Astrocyte (in vitro differentiated cells and primary cell): Measurements from ENCODE around the gene TBXAS1.

ENCODE experiments used
- EZH2 ChIP-seq: IDR thresholded peaks from 2 replicates; pipeline ENCODE4 v1.6.1; 2012; ENCODE audit warnings: mild to moderate bottlenecking, low read length, inconsistent platforms; ENCODE audit not compliant: insufficient read depth
- TF ChIP-seq, protein P1 (sequence below): IDR thresholded peaks from 2 replicates; pipeline ENCODE4 v1.5.1; 2011; ENCODE audit warnings: low read depth, mild to moderate bottlenecking, inconsistent platforms, low read length, moderate library complexity; ENCODE audit not compliant: insufficient read depth

DNA sequence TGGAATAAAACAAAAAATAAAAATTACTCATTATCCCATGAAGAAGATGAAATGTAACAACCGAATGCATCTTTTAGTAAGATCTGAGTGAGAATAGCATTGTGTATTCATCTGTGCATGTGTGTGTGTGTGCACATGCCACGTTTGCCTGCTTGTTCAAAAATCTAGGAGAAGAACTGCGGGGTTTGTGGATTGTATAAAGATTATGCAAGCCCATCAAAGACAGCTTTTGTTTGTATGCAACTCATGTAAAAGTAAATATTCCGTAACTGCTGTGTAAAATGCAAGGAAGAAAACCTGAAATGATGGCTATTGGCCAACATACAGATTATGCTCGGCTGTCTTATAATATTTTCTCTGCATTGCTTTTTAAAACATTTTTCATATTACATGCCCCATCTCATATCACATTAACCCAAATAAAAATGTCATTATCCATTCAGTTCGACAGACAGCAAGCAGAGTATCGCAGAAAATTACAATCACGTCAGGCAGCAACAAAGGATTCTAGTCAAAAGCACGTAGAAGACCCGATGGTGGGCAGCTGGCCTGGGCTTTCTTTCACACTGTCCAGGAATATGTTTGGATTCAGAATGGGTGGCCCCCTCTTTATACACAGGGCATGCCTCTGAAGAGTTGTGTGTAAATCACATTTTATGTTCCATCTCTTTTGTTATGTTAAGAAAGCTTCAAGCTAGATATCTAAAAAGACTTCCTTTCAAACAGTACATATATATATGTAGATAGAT is 119.7 kb downstream of the TBXAS1 start:
- TF ChIP-seq, protein P1, sequence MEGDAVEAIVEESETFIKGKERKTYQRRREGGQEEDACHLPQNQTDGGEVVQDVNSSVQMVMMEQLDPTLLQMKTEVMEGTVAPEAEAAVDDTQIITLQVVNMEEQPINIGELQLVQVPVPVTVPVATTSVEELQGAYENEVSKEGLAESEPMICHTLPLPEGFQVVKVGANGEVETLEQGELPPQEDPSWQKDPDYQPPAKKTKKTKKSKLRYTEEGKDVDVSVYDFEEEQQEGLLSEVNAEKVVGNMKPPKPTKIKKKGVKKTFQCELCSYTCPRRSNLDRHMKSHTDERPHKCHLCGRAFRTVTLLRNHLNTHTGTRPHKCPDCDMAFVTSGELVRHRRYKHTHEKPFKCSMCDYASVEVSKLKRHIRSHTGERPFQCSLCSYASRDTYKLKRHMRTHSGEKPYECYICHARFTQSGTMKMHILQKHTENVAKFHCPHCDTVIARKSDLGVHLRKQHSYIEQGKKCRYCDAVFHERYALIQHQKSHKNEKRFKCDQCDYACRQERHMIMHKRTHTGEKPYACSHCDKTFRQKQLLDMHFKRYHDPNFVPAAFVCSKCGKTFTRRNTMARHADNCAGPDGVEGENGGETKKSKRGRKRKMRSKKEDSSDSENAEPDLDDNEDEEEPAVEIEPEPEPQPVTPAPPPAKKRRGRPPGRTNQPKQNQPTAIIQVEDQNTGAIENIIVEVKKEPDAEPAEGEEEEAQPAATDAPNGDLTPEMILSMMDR, result no peak
- no peak for TF ChIP-seq EZH2
